DND-41 (cell line): Measurements from ENCODE around the gene CCDC60.

Experiments
- ATAC-seq: fragments of 200-7000 bp; cut with Tn5 transposase; 3 replicates; pipeline ENCODE4 v1.9.1; 2021; ENCODE audit warnings: low read depth; ENCODE audit not compliant: insufficient read depth
- DNase-seq: peaks from one replicate; pipeline ENCODE4 v3.0.0-alpha.2; 2020
- H2AFZ ChIP-seq: 2 replicates; pipeline ENCODE4 v1.6.0; 2012; ENCODE audit warnings: low read depth, low read length
- H3K27ac ChIP-seq: 2 replicates; pipeline ENCODE4 v1.5.1; 2012; ENCODE audit warnings: low read length, inconsistent platforms
- H3K27me3 ChIP-seq: fragments of 200-600 bp; sonication (generic); 2 replicates; pipeline ENCODE4 v1.6.0; 2012; ENCODE audit warnings: low read length, mild to moderate bottlenecking, inconsistent platforms; ENCODE audit not compliant: insufficient read depth, poor library complexity
- H3K36me3 ChIP-seq: 2 replicates; pipeline ENCODE4 v1.5.1; 2012; ENCODE audit warnings: low read length, inconsistent platforms; ENCODE audit not compliant: insufficient read depth
- H3K4me1 ChIP-seq: 2 replicates; pipeline ENCODE4 v1.5.1; 2012; ENCODE audit warnings: mild to moderate bottlenecking, low read length; ENCODE audit not compliant: insufficient read depth
- H3K4me2 ChIP-seq: 2 replicates; pipeline ENCODE4 v1.6.0; 2012; ENCODE audit warnings: mild to moderate bottlenecking, moderate library complexity, low read length, inconsistent platforms; ENCODE audit not compliant: insufficient read depth
- H3K4me3 ChIP-seq, 2 experiments: fragments of 200-600 bp in 1 of 2; shearing (Covaris generic) in 1 of 2; 2 replicates each; pipeline ENCODE4 v1.5.1; 2012 to 2016; ENCODE audit warnings: inconsistent platforms in 2 of 2, low read length in 2 of 2, mild to moderate bottlenecking in 2 of 2, low read depth in 1 of 2, moderate library complexity in 1 of 2
- H3K79me2 ChIP-seq: 2 replicates; pipeline ENCODE4 v1.6.0; 2012; ENCODE audit warnings: low read length, inconsistent platforms; ENCODE audit not compliant: insufficient read depth
- H3K9ac ChIP-seq: 2 replicates; pipeline ENCODE4 v1.6.0; 2012; ENCODE audit warnings: low read depth, mild to moderate bottlenecking, inconsistent platforms, low read length, moderate library complexity
- H3K9me3 ChIP-seq: 2 replicates; pipeline ENCODE4 v1.5.1; 2012; ENCODE audit warnings: low read length, moderate library complexity, mild to moderate bottlenecking, inconsistent platforms; ENCODE audit not compliant: insufficient read depth, severe bottlenecking
- H4K20me1 ChIP-seq: 2 replicates; pipeline ENCODE4 v1.6.0; 2012; ENCODE audit warnings: low read length; ENCODE audit not compliant: insufficient read depth
- CTCF ChIP-seq: IDR thresholded peaks from 2 replicates; pipeline ENCODE4 v1.5.1; 2012; ENCODE audit warnings: borderline replicate concordance, low read length, moderate library complexity, mild to moderate bottlenecking; ENCODE audit not compliant: poor library complexity, severe bottlenecking; ENCODE audit errors: extremely low read depth
- EZH2 ChIP-seq: IDR thresholded peaks from 3 replicates; pipeline ENCODE4 v1.6.1; 2012; ENCODE audit warnings: borderline replicate concordance, low read depth, mild to moderate bottlenecking, moderate library complexity, low read length, inconsistent platforms; ENCODE audit not compliant: severe bottlenecking

The CCDC60 gene

GRCh38 chr12:119540476-119540875 lies 205.9 kb downstream of the CCDC60 start:
- H3K4me2 ChIP-seq, result no peak overlapping the region
- no peak for DNase-seq
- H3K9me3 ChIP-seq, result no peaks in the 10 kb centered on the region
- no peaks in the 10 kb centered on the region for H3K27me3 ChIP-seq
- H3K4me3 ChIP-seq, result no peak overlapping the region
- no peak overlapping the region for H2AFZ ChIP-seq
- H3K36me3 ChIP-seq, result no peaks in the 10 kb centered on the region
- 0 out of 2 replicates have a peak, but pooled peaks cover 2% of the 10 kb centered on the region for H4K20me1 ChIP-seq
- no peaks in the 10 kb centered on the region for H3K4me1 ChIP-seq
- no peak for ATAC-seq
- no peak for TF ChIP-seq CTCF
- H3K79me2 ChIP-seq, result no peaks in the 10 kb centered on the region
- no peak overlapping the region for H3K9ac ChIP-seq
- no peak overlapping the region for H3K27ac ChIP-seq

- Histone ChIP-seq H3K9me3 (no peaks in the 10 kb centered on the region), H3K27me3 (no peaks in the 10 kb centered on the region), H3K4me3 (no peak overlapping the region), H3K9ac (no peak overlapping the region), H3K36me3 (no peaks in the 10 kb centered on the region), H3K4me1 (no peaks in the 10 kb centered on the region), H3K79me2 (no peaks in the 10 kb centered on the region), H3K27ac (no peak overlapping the region), H2AFZ (no peak overlapping the region), H4K20me1 (0 out of 2 replicates have a peak, but pooled peaks cover 2% of the 10 kb centered on the region), H3K4me2 (no peak overlapping the region)
- DNase-seq, result peak; percentile 64
- ATAC-seq, result peak; percentile 75
- TF ChIP-seq CTCF (peak; percentile 96), EZH2 (no peak)
These were observed 210.5 kb downstream of the CCDC60 start for GRCh38 chr12:119544765-119545625.

GRCh38 chr12:119546340-119546739 lies 211.8 kb downstream of the CCDC60 start:
- DNase-seq (no peak), ATAC-seq (no peak)
- Histone ChIP-seq H3K36me3 (no peaks in the 10 kb centered on the region), H3K4me3 (no peak overlapping the region), H3K9ac (no peak overlapping the region), H3K79me2 (no peaks in the 10 kb centered on the region), H3K27me3 (peaks cover 8% of the 10 kb centered on the region), H3K4me1 (no peaks in the 10 kb centered on the region), H2AFZ (no peak overlapping the region), H3K4me2 (no peak overlapping the region), H3K9me3 (no peaks in the 10 kb centered on the region), H3K27ac (no peak overlapping the region), H4K20me1 (0 out of 2 replicates have a peak, but pooled peaks cover 2% of the 10 kb centered on the region)
- TF ChIP-seq CTCF (no peak), EZH2 (no peak)
